Thoracic aorta (tissue), 2 donors: ENCODE data around the gene SLC9A5. TPM values are rescaled to one million over a fixed set of nuclear protein-coding genes. Genes with fewer than 3 reads are reported as not detected.

ENCODE experiments used
- ATAC-seq: fragments of 150-250 bp; one replicate; pipeline ENCODE4 v1.8.0; 2017; ENCODE audit warnings: low read depth; ENCODE audit not compliant: insufficient number of reproducible peaks, low FRiP score
- DNase-seq: peaks from one replicate; pipeline ENCODE4 v3.0.0-alpha.2; 2020; ENCODE audit warnings: low spot score
- H3K27ac ChIP-seq, 2 donors: fragments of 200-600 bp; sonication (generic); 1 replicate in 1 of 2; 2 replicates in 1 of 2; pipeline ENCODE4 v1.5.1; 2016; ENCODE audit warnings: mild to moderate bottlenecking in 2 of 2, moderate library complexity in 2 of 2
- H3K27me3 ChIP-seq: fragments of 200-600 bp; sonication (generic); replicated peaks from 2 replicates; pipeline ENCODE4 v1.6.0; 2016; ENCODE audit warnings: mild to moderate bottlenecking; ENCODE audit not compliant: insufficient read depth
- H3K36me3 ChIP-seq: fragments of 200-600 bp; sonication (generic); one replicate; pipeline ENCODE4 v1.5.1; 2016
- H3K4me1 ChIP-seq, 2 donors: fragments of 200-600 bp; sonication (generic); 1 replicate in 1 of 2; 2 replicates in 1 of 2; pipeline versions ENCODE4 v1.5.1 to v1.6.0; 2016; ENCODE audit warnings: low read depth in 2 of 2, mild to moderate bottlenecking in 1 of 2; ENCODE audit not compliant: control insufficient read depth in 1 of 2
- H3K4me3 ChIP-seq: fragments of 200-600 bp; sonication (generic); 2 replicates; pipeline ENCODE4 v1.5.1; 2016; ENCODE audit warnings: mild to moderate bottlenecking
- H3K9me3 ChIP-seq: fragments of 200-600 bp; sonication (generic); 2 replicates; pipeline ENCODE4 v1.5.1; 2016
- total RNA-seq, 2 donors: library from RNA; depleted of rRNA; stranded (reverse); fragments of >200 nt; gene quantifications; one replicate each; pipeline versions ENCODE4 v1.1.0 to v1.2.3, GENCODE V29; 2016
- TF ChIP-seq, protein P1 (sequence below): fragments of 200-600 bp; sonication (generic); IDR thresholded peaks from one replicate; pipeline ENCODE4 v1.5.1; 2019; ENCODE audit warnings: antibody characterized with exemption

The SLC9A5 gene
- total RNA-seq, 2 donors from 2014 or later: 1.4 to 1.8 TPM

DNA sequence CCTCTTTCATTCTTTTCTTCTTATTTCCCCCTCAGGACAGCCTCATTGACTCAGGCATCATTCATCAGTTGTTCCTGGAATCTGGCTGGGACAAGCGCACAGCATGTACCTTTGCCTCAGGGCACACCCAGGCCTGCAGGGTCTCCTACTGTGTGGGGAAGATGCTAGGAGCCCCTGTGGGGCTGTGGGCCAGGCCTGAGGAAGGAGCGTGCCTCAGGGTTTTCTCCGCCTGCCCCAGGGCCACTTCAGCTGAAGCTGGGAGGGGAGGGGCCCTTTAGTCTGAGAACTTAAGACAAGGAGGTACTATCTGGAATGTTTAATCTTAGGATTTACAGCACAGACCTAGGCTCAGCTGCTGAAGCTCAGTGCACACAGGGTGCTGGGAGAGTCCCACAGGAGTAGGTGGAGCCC is 41.9 kb upstream of the SLC9A5 start:
- TF ChIP-seq, protein P1, sequence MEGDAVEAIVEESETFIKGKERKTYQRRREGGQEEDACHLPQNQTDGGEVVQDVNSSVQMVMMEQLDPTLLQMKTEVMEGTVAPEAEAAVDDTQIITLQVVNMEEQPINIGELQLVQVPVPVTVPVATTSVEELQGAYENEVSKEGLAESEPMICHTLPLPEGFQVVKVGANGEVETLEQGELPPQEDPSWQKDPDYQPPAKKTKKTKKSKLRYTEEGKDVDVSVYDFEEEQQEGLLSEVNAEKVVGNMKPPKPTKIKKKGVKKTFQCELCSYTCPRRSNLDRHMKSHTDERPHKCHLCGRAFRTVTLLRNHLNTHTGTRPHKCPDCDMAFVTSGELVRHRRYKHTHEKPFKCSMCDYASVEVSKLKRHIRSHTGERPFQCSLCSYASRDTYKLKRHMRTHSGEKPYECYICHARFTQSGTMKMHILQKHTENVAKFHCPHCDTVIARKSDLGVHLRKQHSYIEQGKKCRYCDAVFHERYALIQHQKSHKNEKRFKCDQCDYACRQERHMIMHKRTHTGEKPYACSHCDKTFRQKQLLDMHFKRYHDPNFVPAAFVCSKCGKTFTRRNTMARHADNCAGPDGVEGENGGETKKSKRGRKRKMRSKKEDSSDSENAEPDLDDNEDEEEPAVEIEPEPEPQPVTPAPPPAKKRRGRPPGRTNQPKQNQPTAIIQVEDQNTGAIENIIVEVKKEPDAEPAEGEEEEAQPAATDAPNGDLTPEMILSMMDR: no peak
- peaks cover 12% of the 10 kb centered on the region for H3K36me3 ChIP-seq
- no peak overlapping the region for H3K4me3 ChIP-seq
- H3K4me1 ChIP-seq: no peaks in the 10 kb centered on the region
- no peaks in the 10 kb centered on the region for H3K9me3 ChIP-seq
- no peaks in the 10 kb centered on the region for H3K27me3 ChIP-seq
- ATAC-seq (no peak), DNase-seq (no peak)
- H3K27ac ChIP-seq: no peak overlapping the region

DNA sequence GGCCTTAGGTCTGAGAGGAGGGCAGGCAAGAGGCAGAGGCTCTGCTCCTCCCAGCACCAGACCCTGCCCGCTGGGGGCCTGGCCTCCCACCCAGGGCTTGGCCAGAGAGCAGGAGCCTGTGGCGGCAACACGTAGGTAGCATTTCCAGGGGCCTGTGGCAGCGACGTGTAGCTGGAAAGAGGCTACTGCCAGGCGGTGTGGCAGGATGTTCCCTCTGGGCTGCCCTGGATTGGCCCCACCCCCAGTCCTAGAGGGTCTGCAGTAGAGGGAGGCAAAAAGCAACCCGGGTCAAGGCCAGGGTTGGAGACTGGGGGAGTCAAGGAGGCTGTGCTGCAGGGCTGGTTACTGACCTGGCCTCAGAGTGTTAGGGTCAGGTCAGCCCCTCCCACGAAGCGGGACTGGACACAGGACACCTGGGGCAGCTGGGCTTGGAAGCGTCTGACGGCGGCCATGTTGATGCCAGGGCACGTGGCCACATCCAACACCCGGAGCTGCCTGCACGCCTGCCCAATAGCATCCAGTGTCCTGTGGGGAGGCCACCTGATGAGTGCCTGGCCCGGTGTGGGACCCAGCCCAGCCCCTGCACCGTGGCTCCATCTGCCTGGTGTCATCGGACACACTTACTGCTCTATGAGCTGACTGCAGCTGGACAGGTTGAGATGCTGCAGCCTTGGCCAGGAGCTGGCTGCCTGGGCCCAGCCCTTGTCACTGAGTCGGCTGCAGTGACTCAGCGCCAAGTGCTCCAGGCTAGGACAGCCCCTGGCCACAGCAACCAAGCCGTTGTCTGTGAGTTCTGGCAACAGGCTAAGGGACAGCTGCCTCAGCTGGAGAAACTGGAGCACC is 41.3 kb upstream of the SLC9A5 start:
- no peak overlapping the region for H3K27ac ChIP-seq
- H3K4me1 ChIP-seq: no peaks in the 10 kb centered on the region
- no peaks in the 10 kb centered on the region for H3K9me3 ChIP-seq
- no peak overlapping the region for H3K4me3 ChIP-seq
- peaks cover 11% of the 10 kb centered on the region for H3K36me3 ChIP-seq
- DNase-seq (no peak), ATAC-seq (no peak)
- no peaks in the 10 kb centered on the region for H3K27me3 ChIP-seq
- TF ChIP-seq, protein P1: no peak

DNA sequence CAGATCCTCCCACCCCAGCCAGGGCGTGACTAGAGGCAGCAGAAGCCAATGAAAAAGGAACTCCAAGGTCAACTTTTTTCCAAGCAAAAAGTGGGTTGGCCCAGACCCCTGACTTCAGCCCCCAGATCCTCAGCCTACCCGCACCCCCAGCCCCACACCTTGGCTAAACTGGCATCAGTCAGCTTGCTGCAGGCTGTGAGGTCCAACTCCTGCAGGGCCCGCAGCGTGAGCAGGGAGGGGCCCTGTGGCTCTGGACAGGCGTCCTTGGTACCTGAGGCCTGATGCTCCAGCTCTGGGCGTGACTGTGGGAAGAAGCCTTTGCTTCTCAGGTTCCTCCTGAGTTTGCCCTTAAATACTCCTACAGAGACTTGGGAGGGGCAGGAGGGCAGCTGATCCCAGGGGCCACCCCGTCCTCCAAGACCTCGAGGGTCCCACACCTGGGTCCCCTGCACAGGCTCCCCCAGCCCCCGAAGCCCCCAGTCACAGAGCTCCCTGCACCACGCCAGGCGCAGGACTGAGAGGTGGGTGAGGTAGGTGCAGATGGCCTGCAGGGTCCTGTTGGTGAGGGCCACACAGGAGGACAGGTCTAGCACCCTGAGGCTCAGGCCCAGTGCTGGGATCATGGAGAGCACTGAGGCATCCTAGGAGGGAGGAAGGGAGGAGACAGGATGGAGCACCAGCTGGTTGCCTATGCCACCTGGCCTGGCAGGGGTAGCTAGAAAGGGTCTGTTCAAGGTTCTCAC is 40.5 kb upstream of the SLC9A5 start:
- TF ChIP-seq, protein P1: no peak
- H3K4me3 ChIP-seq: no peak overlapping the region
- H3K36me3 ChIP-seq: peaks cover 7% of the 10 kb centered on the region
- H3K27me3 ChIP-seq: no peaks in the 10 kb centered on the region
- DNase-seq (no peak), ATAC-seq (no peak)
- no peaks in the 10 kb centered on the region for H3K4me1 ChIP-seq
- H3K9me3 ChIP-seq: no peaks in the 10 kb centered on the region
- no peak overlapping the region for H3K27ac ChIP-seq

DNA sequence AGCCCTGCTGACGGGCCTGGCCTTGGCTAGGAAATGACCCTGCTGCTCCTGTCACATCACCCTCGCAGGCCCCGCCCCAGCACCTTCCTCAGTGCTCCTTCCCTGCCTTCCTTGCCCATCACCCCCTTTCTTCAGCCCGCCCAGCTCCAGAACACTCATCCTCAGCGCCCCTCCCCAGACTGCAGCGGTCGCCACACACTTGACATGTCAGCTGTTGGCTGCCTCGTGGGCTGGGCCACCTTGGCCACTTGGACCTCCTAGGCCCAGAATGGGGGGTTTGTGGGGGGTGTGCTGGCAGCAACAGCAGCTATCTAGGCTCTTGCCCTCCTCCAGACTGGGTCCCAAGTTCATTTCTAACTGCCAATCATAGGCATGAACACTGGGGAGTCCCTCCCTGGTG is 39.2 kb upstream of the SLC9A5 start:
- Histone ChIP-seq H3K4me3 (no peak overlapping the region), H3K27ac (no peak overlapping the region), H3K4me1 (no peaks in the 10 kb centered on the region), H3K36me3 (no peaks in the 10 kb centered on the region), H3K27me3 (no peaks in the 10 kb centered on the region), H3K9me3 (no peaks in the 10 kb centered on the region)
- TF ChIP-seq, protein P1: no peak
- DNase-seq (no peak), ATAC-seq (no peak)
